Activated CD8-positive, alpha-beta memory T cell treated with anti-CD3 and anti-CD28 coated beads, Interleukin-2, amount 10 ng/mL, durations not matched to agents 7 days and 5 days (primary cell): ENCODE data around the gene SYT9. TPM values are rescaled to one million over a fixed set of nuclear protein-coding genes. Genes with fewer than 3 reads are reported as not detected.

Experiments used
- ATAC-seq: fragments of 150-1000 bp; cut with Tn5 transposase; one replicate; pipeline ENCODE4 v1.10.0; 2021; ENCODE audit warnings: moderate library complexity
- CTCF ChIA-PET: fragments of 350-600 bp; sonication (Branson Sonifier 250); formaldehyde crosslinking; loops from one replicate; lab custom pipeline; 2021; ENCODE audit warnings: antibody characterized with exemption; lab: Charles Lee
- DNase-seq: peaks from one replicate; pipeline ENCODE4 v3.0.0-alpha.2; 2020
- H3K27ac Mint-ChIP-seq: one replicate; pipeline ENCODE4 v1.8.0; 2021; ENCODE audit warnings: mild to moderate bottlenecking, mixed read lengths
- H3K27me3 Mint-ChIP-seq: one replicate; pipeline ENCODE4 v1.8.0; 2021; ENCODE audit warnings: mixed read lengths
- H3K36me3 Mint-ChIP-seq: one replicate; pipeline ENCODE4 v1.8.0; 2021; ENCODE audit warnings: mild to moderate bottlenecking, mixed read lengths
- H3K4me1 Mint-ChIP-seq: one replicate; pipeline ENCODE4 v1.8.0; 2021; ENCODE audit warnings: mixed read lengths
- H3K4me3 Mint-ChIP-seq: one replicate; pipeline ENCODE4 v1.8.0; 2021; ENCODE audit warnings: mild to moderate bottlenecking, moderate library complexity, mixed read lengths
- H3K9me3 Mint-ChIP-seq: one replicate; pipeline ENCODE4 v1.8.0; 2022; ENCODE audit warnings: low read depth, mixed read lengths
- total RNA-seq, 2 experiments: library from RNA; stranded (reverse); gene quantifications; one replicate each; pipeline ENCODE4 v1.2.3, GENCODE V29; 2021

SYT9 gene
- total RNA-seq, 2 experiments from 2014 or later, result not detected

- Mint-ChIP-seq H3K4me1 (no peaks in the 10 kb centered on the region), H3K9me3 (no peaks in the 10 kb centered on the region), H3K27me3 (peaks cover 10% of the 10 kb centered on the region), H3K27ac (no peak overlapping the region), H3K36me3 (no peaks in the 10 kb centered on the region), H3K4me3 (no peak overlapping the region)
- DNase-seq (no peak), ATAC-seq (no peak)
- CTCF ChIA-PET, result interaction anchor here (2.4 kb wide), 1 partner anchor 171 kb away, joined by 6 read pairs; no protein-coding TSS in a partner anchor
Measured at GRCh38 chr11:7486098-7486780, 234.5 kb downstream of the SYT9 start.

- H3K4me1 Mint-ChIP-seq, result no peaks in the 10 kb centered on the region
- H3K27me3 Mint-ChIP-seq, result peaks cover 10% of the 10 kb centered on the region
- ATAC-seq, result no peak
- H3K4me3 Mint-ChIP-seq, result no peak overlapping the region
- DNase-seq, result no peak
- CTCF ChIA-PET, result interaction anchor here (2.4 kb wide), 1 partner anchor 171 kb away, joined by 6 read pairs; no protein-coding TSS in a partner anchor
- H3K36me3 Mint-ChIP-seq, result no peaks in the 10 kb centered on the region
- H3K9me3 Mint-ChIP-seq, result no peaks in the 10 kb centered on the region
- H3K27ac Mint-ChIP-seq, result no peak overlapping the region
Measured at GRCh38 chr11:7486781-7487140, 235.1 kb downstream of the SYT9 start.

- CTCF ChIA-PET, result interaction anchor here (2.4 kb wide), 1 partner anchor 170 kb away, joined by 6 read pairs; no protein-coding TSS in a partner anchor
- H3K27me3 Mint-ChIP-seq, result peaks cover 10% of the 10 kb centered on the region
Measured at GRCh38 chr11:7487360-7487759, 235.7 kb downstream of the SYT9 start.

GRCh38 chr11:7488681-7489080, 237.0 kb downstream of the SYT9 start:
- H3K36me3 Mint-ChIP-seq, result no peaks in the 10 kb centered on the region
- CTCF ChIA-PET, result no interaction called here
- peaks cover 10% of the 10 kb centered on the region for H3K27me3 Mint-ChIP-seq

More at GRCh38 chr11:7487360-7487759, 235.7 kb downstream of the SYT9 start:
- no peak for ATAC-seq
- no peaks in the 10 kb centered on the region for H3K36me3 Mint-ChIP-seq
- no peaks in the 10 kb centered on the region for H3K4me1 Mint-ChIP-seq
- DNase-seq, result no peak
- no peaks in the 10 kb centered on the region for H3K9me3 Mint-ChIP-seq
- H3K4me3 Mint-ChIP-seq, result no peak overlapping the region
- no peak overlapping the region for H3K27ac Mint-ChIP-seq

GRCh38 chr11:7489376-7489775, 237.7 kb downstream of the SYT9 start:
- Mint-ChIP-seq H3K4me1 (no peaks in the 10 kb centered on the region), H3K4me3 (no peak overlapping the region), H3K27ac (no peak overlapping the region), H3K9me3 (no peaks in the 10 kb centered on the region), H3K27me3 (peaks cover 8% of the 10 kb centered on the region), H3K36me3 (no peaks in the 10 kb centered on the region)
- ATAC-seq, result no peak
- CTCF ChIA-PET, result interaction anchor here (1.4 kb wide), 1 partner anchor 176 kb away, joined by 3 read pairs; no protein-coding TSS in a partner anchor
- no peak for DNase-seq

More at GRCh38 chr11:7488681-7489080, 237.0 kb downstream of the SYT9 start:
- H3K9me3 Mint-ChIP-seq, result no peaks in the 10 kb centered on the region
- H3K4me1 Mint-ChIP-seq, result no peaks in the 10 kb centered on the region
- H3K27ac Mint-ChIP-seq, result no peak overlapping the region
- ATAC-seq (no peak), DNase-seq (no peak)
- H3K4me3 Mint-ChIP-seq, result no peak overlapping the region

GRCh38 chr11:7490054-7490453, 238.3 kb downstream of the SYT9 start:
- DNase-seq (no peak), ATAC-seq (no peak)
- Mint-ChIP-seq H3K27ac (no peak overlapping the region), H3K9me3 (no peaks in the 10 kb centered on the region), H3K36me3 (no peaks in the 10 kb centered on the region), H3K27me3 (peaks cover 7% of the 10 kb centered on the region), H3K4me1 (no peaks in the 10 kb centered on the region), H3K4me3 (no peak overlapping the region)
- CTCF ChIA-PET, result interaction anchor here (1.0 to 1.4 kb wide), 4 partner anchors 20 to 609 kb away, joined by 3 read pairs; no protein-coding TSS in a partner anchor

GRCh38 chr11:7490535-7490934, 238.8 kb downstream of the SYT9 start:
- Mint-ChIP-seq H3K27me3 (peaks cover 7% of the 10 kb centered on the region), H3K36me3 (no peaks in the 10 kb centered on the region), H3K27ac (no peak overlapping the region), H3K4me1 (no peaks in the 10 kb centered on the region), H3K4me3 (no peak overlapping the region), H3K9me3 (no peaks in the 10 kb centered on the region)
- DNase-seq (no peak), ATAC-seq (no peak)
- CTCF ChIA-PET, result interaction anchor here (1.0 to 1.4 kb wide), 4 partner anchors 20 to 609 kb away, joined by 3 read pairs; no protein-coding TSS in a partner anchor

- H3K27ac Mint-ChIP-seq, result no peak overlapping the region
- ATAC-seq (no peak), DNase-seq (no peak)
- peaks cover 5% of the 10 kb centered on the region for H3K27me3 Mint-ChIP-seq
- H3K4me3 Mint-ChIP-seq, result no peak overlapping the region
- no peaks in the 10 kb centered on the region for H3K36me3 Mint-ChIP-seq
- peaks cover 2% of the 10 kb centered on the region for H3K4me1 Mint-ChIP-seq
- H3K9me3 Mint-ChIP-seq, result no peaks in the 10 kb centered on the region
- CTCF ChIA-PET, result no interaction called here
Measured at GRCh38 chr11:7492253-7492652, 240.5 kb downstream of the SYT9 start.

GRCh38 chr11:7493670-7494069, 242.0 kb downstream of the SYT9 start:
- ATAC-seq (no peak), DNase-seq (no peak)
- Mint-ChIP-seq H3K9me3 (no peaks in the 10 kb centered on the region), H3K27ac (no peak overlapping the region), H3K27me3 (peaks cover 5% of the 10 kb centered on the region), H3K36me3 (no peaks in the 10 kb centered on the region), H3K4me1 (peaks cover 2% of the 10 kb centered on the region), H3K4me3 (no peak overlapping the region)
- CTCF ChIA-PET, result interaction anchor here (0.9 kb wide), 2 partner anchors 19 to 266 kb away, joined by 3 read pairs; no protein-coding TSS in a partner anchor

GRCh38 chr11:7494086-7494745, 242.5 kb downstream of the SYT9 start:
- Mint-ChIP-seq H3K4me3 (no peak overlapping the region), H3K27ac (no peak overlapping the region), H3K4me1 (peaks cover 2% of the 10 kb centered on the region), H3K36me3 (no peaks in the 10 kb centered on the region), H3K27me3 (peaks cover 4% of the 10 kb centered on the region), H3K9me3 (no peaks in the 10 kb centered on the region)
- ATAC-seq (no peak), DNase-seq (no peak)
- CTCF ChIA-PET, result interaction anchor here (0.9 kb wide), 2 partner anchors 19 to 266 kb away, joined by 3 read pairs; no protein-coding TSS in a partner anchor

- CTCF ChIA-PET, result no interaction called here
- H3K27me3 Mint-ChIP-seq, result no peaks in the 10 kb centered on the region
- H3K4me1 Mint-ChIP-seq, result peaks cover 2% of the 10 kb centered on the region
- H3K9me3 Mint-ChIP-seq, result no peaks in the 10 kb centered on the region
- DNase-seq (no peak), ATAC-seq (no peak)
- H3K27ac Mint-ChIP-seq, result no peak overlapping the region
- no peak overlapping the region for H3K4me3 Mint-ChIP-seq
- no peaks in the 10 kb centered on the region for H3K36me3 Mint-ChIP-seq
Measured at GRCh38 chr11:7495882-7496551, 244.3 kb downstream of the SYT9 start.

GRCh38 chr11:7498193-7498592, 246.5 kb downstream of the SYT9 start:
- no peak for ATAC-seq
- DNase-seq, result no peak
- H3K36me3 Mint-ChIP-seq, result no peaks in the 10 kb centered on the region
- no peaks in the 10 kb centered on the region for H3K27me3 Mint-ChIP-seq
- H3K27ac Mint-ChIP-seq, result no peak overlapping the region
- H3K4me3 Mint-ChIP-seq, result no peak overlapping the region
- H3K4me1 Mint-ChIP-seq, result peaks cover 2% of the 10 kb centered on the region
- CTCF ChIA-PET, result no interaction called here
- no peaks in the 10 kb centered on the region for H3K9me3 Mint-ChIP-seq

GRCh38 chr11:7499081-7499480, 247.4 kb downstream of the SYT9 start:
- H3K27ac Mint-ChIP-seq, result no peak overlapping the region
- ATAC-seq (no peak), DNase-seq (no peak)
- no peaks in the 10 kb centered on the region for H3K27me3 Mint-ChIP-seq
- no peaks in the 10 kb centered on the region for H3K36me3 Mint-ChIP-seq
- CTCF ChIA-PET, result no interaction called here
- no peaks in the 10 kb centered on the region for H3K9me3 Mint-ChIP-seq
- H3K4me1 Mint-ChIP-seq, result peaks cover 2% of the 10 kb centered on the region
- no peak overlapping the region for H3K4me3 Mint-ChIP-seq
